ENCODE results near the gene VPS37B. TPM values are rescaled to one million over a fixed set of nuclear protein-coding genes. Genes with fewer than 3 reads are reported as not detected.

VPS37B gene
- total RNA-seq, 4 donors from 2014 or later, result 35.6 to 66.1 (median 63.5) TPM

DNA sequence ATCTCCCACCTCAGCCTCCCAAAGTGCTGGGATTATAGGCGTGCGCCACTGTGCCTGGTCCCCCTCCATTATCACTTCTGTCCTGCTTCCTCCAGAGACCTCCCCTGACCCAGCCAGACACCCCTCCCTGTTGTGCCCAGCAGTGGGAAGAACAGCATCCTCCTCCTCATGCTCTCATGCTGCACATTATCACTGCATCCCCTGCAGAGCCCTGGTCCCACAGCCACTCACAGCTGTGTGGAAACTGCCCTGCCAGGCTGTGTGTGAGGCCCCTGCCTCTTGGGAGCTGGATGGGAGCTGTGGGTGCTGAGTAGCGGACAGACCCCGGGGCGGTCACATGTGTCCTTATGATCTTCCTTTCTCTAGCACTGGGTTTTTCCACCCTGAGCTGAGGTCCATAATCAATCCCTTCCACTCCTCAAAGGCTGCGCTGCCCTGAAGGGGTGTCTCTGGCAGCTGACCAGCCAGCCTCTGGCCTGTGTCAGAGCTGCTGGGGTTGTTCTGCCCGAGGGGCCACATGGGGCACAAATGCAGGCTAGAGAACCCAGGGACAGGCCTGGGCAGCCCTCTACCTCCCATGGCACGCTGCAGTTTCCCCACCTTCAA lies 51.5 kb downstream of the VPS37B start:
- no peaks in the 10 kb centered on the region for H3K27me3 ChIP-seq
- H3K4me1 ChIP-seq, result peaks cover 48 to 74% of the 10 kb centered on the region in 2 donors
- 85% methylated on average over 7 to 8 of the region's 8 CpGs for WGBS, 2 donors
- DNase-seq, result no peak
- H3K36me3 ChIP-seq, result no peaks in the 10 kb centered on the region
- intact Hi-C loops (cut with DNase I), result no loop called here
- no peaks in the 10 kb centered on the region for H3K9me3 ChIP-seq
- TF ChIP-seq CTCF (IDR thresholded peaks at IDR 0.05) (no peak), POLR2A (IDR thresholded peaks at IDR 0.05) (no peak)
- peak overlapping the region in 2 of 3 donors; percentile 88 to 89 for H3K27ac ChIP-seq
- no peak overlapping the region for H3K4me3 ChIP-seq (replicated peaks in 1 of 3)

GRCh38 chr12:122843455-122843854 lies 52.5 kb downstream of the VPS37B start:
- no peak for DNase-seq
- no peaks in the 10 kb centered on the region for H3K27me3 ChIP-seq
- no peaks in the 10 kb centered on the region for H3K9me3 ChIP-seq
- WGBS, 2 donors, result 92 to 97% methylated on average over 4 to 8 of the region's 8 CpGs
- H3K4me1 ChIP-seq, result peaks cover 42 to 67% of the 10 kb centered on the region in 2 donors
- H3K4me3 ChIP-seq (replicated peaks in 1 of 3), result no peak overlapping the region
- H3K36me3 ChIP-seq, result no peaks in the 10 kb centered on the region
- H3K27ac ChIP-seq, result peak overlapping the region; percentile 88 to 95 (median 89)
- TF ChIP-seq POLR2A (IDR thresholded peaks at IDR 0.05), result no peak
- no peak for TF ChIP-seq CTCF (IDR thresholded peaks at IDR 0.05)
- intact Hi-C loops (cut with DNase I), result no loop called here

- TF ChIP-seq CTCF (IDR thresholded peaks at IDR 0.05) (no peak), POLR2A (IDR thresholded peaks at IDR 0.05) (no peak)
- 73 to 75% methylated on average over 16 to 18 of the region's 22 CpGs for WGBS, 2 donors
- H3K4me3 ChIP-seq (replicated peaks in 1 of 3), result no peak overlapping the region
- DNase-seq, result peak; percentile 63 to 76
- H3K36me3 ChIP-seq, result no peaks in the 10 kb centered on the region
- intact Hi-C loops (cut with DNase I), result no loop called here
- H3K4me1 ChIP-seq, result peaks cover 42 to 71% of the 10 kb centered on the region in 2 donors
- H3K27ac ChIP-seq, result peak overlapping the region; percentile 88 to 95 (median 89)
- no peaks in the 10 kb centered on the region for H3K27me3 ChIP-seq
- H3K9me3 ChIP-seq, result no peaks in the 10 kb centered on the region
Measured at GRCh38 chr12:122842505-122843405, 53.2 kb downstream of the VPS37B start.

DNA sequence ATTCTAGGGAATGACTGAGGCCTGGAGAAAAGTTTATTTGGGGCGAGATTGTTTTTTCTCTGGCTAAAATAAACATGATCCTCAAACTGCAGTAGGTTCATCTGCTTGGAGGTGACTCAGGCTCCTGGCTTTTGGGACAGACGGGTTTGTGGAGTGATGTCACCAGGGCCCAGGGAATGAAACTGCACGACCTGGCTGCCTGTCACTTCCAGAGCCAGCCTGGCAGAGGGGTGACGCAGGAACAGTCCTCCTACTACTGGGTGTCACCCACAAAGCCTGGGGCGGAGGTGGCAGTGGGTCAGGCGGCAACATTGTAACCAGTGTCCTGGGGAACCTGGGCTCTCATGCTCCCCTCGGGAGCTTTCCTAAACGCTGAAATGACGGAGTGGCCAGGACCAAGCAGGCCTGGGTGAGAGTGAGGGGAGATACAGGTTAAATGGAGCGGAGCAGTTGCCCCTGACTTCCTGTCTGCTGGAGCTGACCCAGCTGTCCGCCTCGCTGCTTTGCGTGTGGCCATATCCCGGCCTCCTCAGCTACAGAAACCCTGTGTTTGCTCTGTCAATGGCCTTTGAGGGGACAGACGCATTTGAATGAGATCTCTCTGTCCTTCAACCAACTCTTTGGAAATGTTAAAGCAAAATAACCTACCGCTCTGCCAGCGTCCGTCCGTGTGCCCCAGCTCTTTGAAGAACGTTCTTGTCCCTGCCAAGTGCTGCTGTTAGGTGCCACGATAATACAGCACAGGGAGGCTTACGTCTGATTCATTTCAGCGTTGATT lies 54.2 kb downstream of the VPS37B start:
- Histone ChIP-seq H3K27ac (peak overlapping the region; percentile 88 to 95 (median 89)), H3K36me3 (no peaks in the 10 kb centered on the region), H3K4me3 (replicated peaks in 1 of 3) (no peak overlapping the region), H3K9me3 (no peaks in the 10 kb centered on the region), H3K4me1 (peaks cover 42 to 79% of the 10 kb centered on the region in 2 donors), H3K27me3 (no peaks in the 10 kb centered on the region)
- TF ChIP-seq POLR2A (IDR thresholded peaks at IDR 0.05) (peak in 1 of 2 donors; percentile 68), CTCF (IDR thresholded peaks at IDR 0.05) (no peak)
- DNase-seq, result peak; percentile 90 to 93
- WGBS, 2 donors, result 23 to 36% methylated on average over 19 to 23 of the region's 23 CpGs
- intact Hi-C loops (cut with DNase I), result no loop called here
